Neural crest cell (in vitro differentiated cells): ENCODE data around the gene FAHD1. TPM values are rescaled to one million over a fixed set of nuclear protein-coding genes. Genes with fewer than 3 reads are reported as not detected.

Source experiments
- DNase-seq: peaks from one replicate; pipeline ENCODE4 v3.0.0; 2021; ENCODE audit warnings: low read depth, mixed read lengths, low spot score
- H3K27ac Mint-ChIP-seq: one replicate; pipeline ENCODE4 v1.8.0; 2021; ENCODE audit warnings: mild to moderate bottlenecking, mixed read lengths; ENCODE audit not compliant: unreplicated experiment
- H3K27me3 Mint-ChIP-seq: 2 replicates; pipeline ENCODE4 v1.8.0; 2021; ENCODE audit warnings: low read depth, mild to moderate bottlenecking, mixed read lengths
- H3K36me3 Mint-ChIP-seq: 2 replicates; pipeline ENCODE4 v1.8.0; 2021; ENCODE audit warnings: low read depth, mild to moderate bottlenecking, mixed read lengths
- H3K4me1 Mint-ChIP-seq: 2 replicates; pipeline ENCODE4 v1.8.0; 2021; ENCODE audit warnings: mixed read lengths
- H3K4me3 Mint-ChIP-seq: one replicate; pipeline ENCODE4 v1.8.0; 2021; ENCODE audit warnings: mild to moderate bottlenecking, mixed read lengths
- H3K9me3 Mint-ChIP-seq: 2 replicates; pipeline ENCODE4 v1.8.0; 2021; ENCODE audit warnings: mixed read lengths
- total RNA-seq: library from RNA; stranded (reverse); gene quantifications from 2 replicates; pipeline ENCODE4 v1.2.1, GENCODE V29; 2021
- TF ChIP-seq, protein P1 (sequence below): fragments of 200-600 bp; sonication (generic); conservative IDR thresholded peaks from 2 replicates; pipeline ENCODE4 v1.5.0; 2021; ENCODE audit warnings: antibody characterized with exemption, mild to moderate bottlenecking

FAHD1 gene
- total RNA-seq, 1 donor from 2014 or later: 27.2 TPM

DNA sequence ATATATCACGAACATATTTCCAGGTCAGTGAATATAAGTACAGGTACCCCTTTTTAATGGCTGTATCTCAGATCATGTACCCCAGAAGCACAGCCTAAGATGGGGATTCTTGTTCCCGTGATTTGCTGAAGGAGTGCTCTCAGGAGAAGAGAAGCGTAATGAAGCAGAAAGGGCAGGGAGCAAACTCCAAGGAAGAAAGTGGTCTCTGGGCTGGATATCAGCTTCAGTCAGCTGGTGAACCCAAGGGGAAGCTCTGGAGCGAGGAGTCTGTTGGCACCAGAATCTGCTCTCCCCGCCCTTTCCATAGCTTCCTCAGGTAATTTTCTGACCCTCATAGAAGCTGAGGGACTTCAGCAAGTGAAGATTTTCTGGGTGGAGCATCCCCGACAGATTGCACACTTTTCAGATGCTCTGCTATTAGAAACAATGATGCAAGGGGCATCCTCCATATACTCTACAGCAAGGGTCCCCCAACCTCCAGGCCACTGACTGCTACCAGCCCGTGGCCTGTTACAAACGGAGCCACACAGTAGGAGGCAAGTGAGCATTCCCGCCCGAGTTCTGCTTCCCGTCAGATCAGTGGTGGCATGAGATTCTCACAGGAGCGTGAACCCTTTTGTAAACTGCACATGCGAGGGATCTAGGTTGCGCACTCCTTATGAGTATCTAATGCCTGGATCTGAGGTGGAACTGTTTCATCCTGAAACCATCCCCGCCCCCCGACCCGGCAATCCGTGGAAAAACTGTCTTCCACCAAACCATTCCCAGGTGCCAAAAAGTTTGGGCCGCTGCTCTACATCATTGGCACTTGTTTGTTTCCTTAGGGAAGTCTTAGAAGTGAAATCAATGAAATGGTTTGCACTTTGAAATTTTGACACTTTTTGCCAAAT, 4.4 kb downstream of the FAHD1 start:
- H3K27me3 Mint-ChIP-seq: no peaks in the 10 kb centered on the region
- no peak overlapping the region for H3K4me3 Mint-ChIP-seq
- H3K9me3 Mint-ChIP-seq: no peaks in the 10 kb centered on the region
- TF ChIP-seq, protein P1, sequence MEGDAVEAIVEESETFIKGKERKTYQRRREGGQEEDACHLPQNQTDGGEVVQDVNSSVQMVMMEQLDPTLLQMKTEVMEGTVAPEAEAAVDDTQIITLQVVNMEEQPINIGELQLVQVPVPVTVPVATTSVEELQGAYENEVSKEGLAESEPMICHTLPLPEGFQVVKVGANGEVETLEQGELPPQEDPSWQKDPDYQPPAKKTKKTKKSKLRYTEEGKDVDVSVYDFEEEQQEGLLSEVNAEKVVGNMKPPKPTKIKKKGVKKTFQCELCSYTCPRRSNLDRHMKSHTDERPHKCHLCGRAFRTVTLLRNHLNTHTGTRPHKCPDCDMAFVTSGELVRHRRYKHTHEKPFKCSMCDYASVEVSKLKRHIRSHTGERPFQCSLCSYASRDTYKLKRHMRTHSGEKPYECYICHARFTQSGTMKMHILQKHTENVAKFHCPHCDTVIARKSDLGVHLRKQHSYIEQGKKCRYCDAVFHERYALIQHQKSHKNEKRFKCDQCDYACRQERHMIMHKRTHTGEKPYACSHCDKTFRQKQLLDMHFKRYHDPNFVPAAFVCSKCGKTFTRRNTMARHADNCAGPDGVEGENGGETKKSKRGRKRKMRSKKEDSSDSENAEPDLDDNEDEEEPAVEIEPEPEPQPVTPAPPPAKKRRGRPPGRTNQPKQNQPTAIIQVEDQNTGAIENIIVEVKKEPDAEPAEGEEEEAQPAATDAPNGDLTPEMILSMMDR: no peak
- peaks cover 24% of the 10 kb centered on the region for H3K4me1 Mint-ChIP-seq
- peaks cover 3% of the 10 kb centered on the region for H3K36me3 Mint-ChIP-seq
- DNase-seq: no peak
- H3K27ac Mint-ChIP-seq: no peak overlapping the region

DNA sequence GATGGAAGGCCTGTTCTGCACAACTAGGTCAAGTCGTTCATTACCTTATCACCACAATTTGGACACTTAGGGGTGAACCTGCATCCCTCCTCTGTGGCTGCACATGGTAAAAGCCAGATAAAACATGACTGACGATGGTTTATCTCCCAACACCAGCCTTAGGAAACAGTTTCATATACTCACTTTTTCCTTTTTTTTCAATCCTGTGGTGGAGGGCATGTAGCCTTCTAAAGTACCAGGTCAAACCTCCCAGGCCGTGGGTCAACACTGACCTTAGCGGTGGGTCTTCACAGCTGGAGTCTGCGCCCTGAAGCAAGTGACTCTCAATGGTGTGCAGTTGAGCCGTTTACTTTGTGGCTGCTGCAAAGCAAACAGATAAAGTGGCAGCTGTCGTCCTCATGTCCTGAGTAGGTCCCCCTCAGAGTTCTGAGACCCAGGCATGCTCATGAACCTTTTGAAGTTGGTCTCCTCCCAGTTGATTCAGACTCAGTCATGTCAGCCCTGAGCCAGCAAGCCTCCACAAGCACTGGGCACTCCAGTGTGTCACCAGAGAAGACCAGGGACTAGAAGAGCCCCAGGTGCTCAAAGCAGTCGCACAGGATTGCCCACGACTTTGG, 5.9 kb downstream of the FAHD1 start:
- Mint-ChIP-seq H3K36me3 (peaks cover 3% of the 10 kb centered on the region), H3K9me3 (no peaks in the 10 kb centered on the region), H3K27me3 (no peaks in the 10 kb centered on the region), H3K4me1 (peaks cover 13% of the 10 kb centered on the region), H3K4me3 (peak overlapping the region; percentile 80), H3K27ac (no peak overlapping the region)
- TF ChIP-seq, protein P1: no peak
- DNase-seq: no peak

DNA sequence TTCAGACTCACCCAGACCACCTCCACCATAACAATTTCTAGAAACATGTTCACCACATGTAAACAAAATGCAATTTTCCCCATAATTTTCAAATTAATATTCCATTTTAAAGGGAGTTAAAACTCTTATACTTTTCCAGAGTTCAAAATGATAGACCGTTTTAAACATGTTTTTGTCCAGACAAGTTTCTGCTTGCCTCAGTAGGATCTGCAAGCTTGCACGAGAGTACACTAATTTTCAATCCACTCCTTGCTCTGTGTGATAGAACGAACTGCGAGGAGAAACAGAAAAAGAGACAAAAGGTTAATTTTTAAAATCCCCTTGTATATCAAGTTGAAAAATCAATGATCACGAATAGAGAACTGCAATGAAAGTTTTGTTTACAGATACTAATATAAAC, 7.1 kb downstream of the FAHD1 start:
- Mint-ChIP-seq H3K36me3 (peaks cover 2% of the 10 kb centered on the region), H3K9me3 (no peaks in the 10 kb centered on the region), H3K27me3 (no peaks in the 10 kb centered on the region), H3K27ac (no peak overlapping the region), H3K4me3 (no peak overlapping the region), H3K4me1 (peaks cover 2% of the 10 kb centered on the region)
- DNase-seq: no peak
- TF ChIP-seq, protein P1: no peak

DNA sequence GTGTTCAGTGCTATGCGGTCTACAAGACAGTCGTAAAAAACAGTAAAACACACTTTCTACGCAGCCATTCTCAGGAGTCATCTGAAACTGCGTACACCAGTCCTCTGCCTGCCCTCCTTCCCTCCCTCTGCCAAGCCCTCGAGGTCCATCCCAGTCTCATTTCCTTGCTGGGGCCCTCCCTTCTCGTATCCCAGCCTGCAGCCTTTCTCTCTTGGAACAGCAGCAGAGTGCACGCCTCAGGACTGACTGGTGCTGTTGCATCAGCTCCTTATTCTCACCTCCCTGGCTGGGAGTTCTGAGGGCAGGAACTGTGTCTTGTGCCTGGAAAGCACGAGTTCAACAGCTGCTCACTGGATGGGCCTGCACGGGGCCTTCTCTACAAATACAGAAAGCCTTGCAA, 12.5 kb downstream of the FAHD1 start:
- TF ChIP-seq, protein P1: no peak
- H3K36me3 Mint-ChIP-seq: no peaks in the 10 kb centered on the region
- DNase-seq: no peak
- no peaks in the 10 kb centered on the region for H3K4me1 Mint-ChIP-seq
- no peak overlapping the region for H3K27ac Mint-ChIP-seq
- no peaks in the 10 kb centered on the region for H3K9me3 Mint-ChIP-seq
- H3K27me3 Mint-ChIP-seq: no peaks in the 10 kb centered on the region
- no peak overlapping the region for H3K4me3 Mint-ChIP-seq

DNA sequence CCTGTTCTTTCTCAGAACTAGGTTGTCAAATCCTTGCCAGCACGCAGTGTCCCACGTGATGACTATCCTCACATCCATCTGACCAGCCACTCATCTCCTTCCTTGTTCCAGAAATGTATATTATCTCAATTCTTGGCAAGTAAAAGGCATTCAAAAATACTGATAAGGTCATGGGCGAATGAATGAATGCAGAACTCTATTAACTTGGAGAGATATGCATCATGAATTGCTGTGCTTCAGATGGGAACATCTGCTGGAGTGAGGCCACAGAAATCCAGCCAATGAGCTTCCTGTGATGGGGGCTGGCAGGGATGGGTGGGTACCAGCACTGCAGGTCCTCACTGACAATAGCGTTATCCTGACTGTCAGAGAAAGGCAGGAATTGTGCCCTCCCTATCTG, 19.0 kb downstream of the FAHD1 start:
- Mint-ChIP-seq H3K27me3 (peaks cover 43% of the 10 kb centered on the region), H3K9me3 (no peaks in the 10 kb centered on the region), H3K36me3 (no peaks in the 10 kb centered on the region), H3K27ac (no peak overlapping the region), H3K4me3 (no peak overlapping the region), H3K4me1 (no peaks in the 10 kb centered on the region)
- TF ChIP-seq, protein P1: no peak
- no peak for DNase-seq
